HG02798 (cell line): ENCODE results near the gene ANKRD12.

ENCODE experiments used
- ATAC-seq: cut with Tn5 transposase; IDR thresholded peaks from one replicate; pipeline ENCODE4 v1.9.1; 2021; ENCODE audit warnings: mild to moderate bottlenecking; ENCODE audit not compliant: unreplicated experiment, poor library complexity

ANKRD12 gene

GRCh38 chr18:9177466-9177865 is 40.9 kb downstream of the ANKRD12 start:
- ATAC-seq = no peak

DNA sequence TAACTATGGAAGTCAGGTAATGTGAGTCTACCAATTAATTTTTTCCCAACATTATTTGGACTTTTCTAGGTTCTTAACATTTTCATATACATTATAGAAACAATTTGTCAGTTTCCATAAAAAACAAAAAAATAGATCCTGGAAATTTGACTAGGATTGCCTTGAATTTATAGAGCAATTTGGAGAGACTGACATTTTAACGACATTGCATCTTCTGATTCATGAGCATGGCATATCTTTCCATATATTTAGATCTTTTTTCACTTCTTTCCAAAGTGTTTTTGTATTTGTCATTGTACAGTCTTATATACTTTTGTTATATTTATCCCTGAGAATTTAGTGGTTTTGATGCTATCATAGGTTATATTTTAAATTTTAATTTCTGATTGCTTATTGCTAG is 42.0 kb downstream of the ANKRD12 start:
- no peak for ATAC-seq

DNA sequence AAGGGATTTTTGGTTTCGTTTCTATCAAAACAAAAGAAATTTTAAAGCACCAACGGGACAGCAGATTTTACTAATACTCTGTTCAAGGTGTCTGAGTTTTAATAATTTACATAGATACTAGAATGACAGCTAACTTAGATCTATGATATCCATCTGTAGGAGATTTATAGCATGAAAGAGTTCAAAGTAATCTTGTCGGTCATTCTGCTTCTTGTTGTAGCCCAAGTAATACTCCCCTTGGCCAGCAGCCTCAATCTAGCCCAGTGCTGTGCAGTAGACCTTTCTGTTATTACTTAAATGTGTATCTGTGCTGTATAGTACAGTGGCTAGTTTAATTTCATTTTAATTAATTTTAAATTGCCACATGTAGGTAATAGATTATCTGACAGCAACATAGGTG is 44.7 kb downstream of the ANKRD12 start:
- ATAC-seq = no peak

GRCh38 chr18:9182852-9183399 is 46.3 kb downstream of the ANKRD12 start:
- ATAC-seq = no peak

DNA sequence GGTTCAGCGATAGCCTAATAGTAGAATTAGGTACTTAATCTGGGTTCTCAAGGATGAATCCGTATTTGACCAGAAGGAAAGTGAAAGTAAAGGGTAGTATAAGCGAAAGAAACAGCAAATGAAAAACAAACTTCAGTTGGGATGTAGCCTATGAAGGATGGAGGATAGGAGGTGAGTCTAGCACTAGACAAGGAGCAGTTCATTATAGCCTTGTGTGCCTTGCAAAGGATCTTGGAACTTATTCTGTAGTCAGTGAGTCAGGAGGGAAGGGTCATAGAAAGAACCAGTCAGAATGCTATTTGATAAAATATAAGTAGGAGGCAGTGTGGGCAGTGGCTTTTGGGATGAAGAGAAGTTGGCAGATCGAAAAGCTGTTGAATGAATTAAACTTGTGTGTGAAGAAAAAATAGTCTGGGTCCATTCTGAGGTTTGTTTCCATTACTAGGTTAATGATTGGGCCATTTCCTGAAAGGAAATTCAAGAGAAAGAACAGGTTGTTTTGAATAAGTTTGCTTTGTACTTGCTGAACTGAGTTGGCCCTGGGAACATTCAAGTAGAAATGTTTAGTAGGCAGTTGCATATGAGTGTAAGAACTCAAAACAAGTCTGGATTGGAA is 48.5 kb downstream of the ANKRD12 start:
- no peak for ATAC-seq

GRCh38 chr18:9188359-9189231 is 52.0 kb downstream of the ANKRD12 start:
- no peak for ATAC-seq

GRCh38 chr18:9189491-9189890 is 52.9 kb downstream of the ANKRD12 start:
- ATAC-seq = no peak

GRCh38 chr18:9191658-9192256 is 55.2 kb downstream of the ANKRD12 start:
- ATAC-seq = no peak

- no peak for ATAC-seq
These were observed 56.5 kb downstream of the ANKRD12 start for GRCh38 chr18:9193031-9193430.

DNA sequence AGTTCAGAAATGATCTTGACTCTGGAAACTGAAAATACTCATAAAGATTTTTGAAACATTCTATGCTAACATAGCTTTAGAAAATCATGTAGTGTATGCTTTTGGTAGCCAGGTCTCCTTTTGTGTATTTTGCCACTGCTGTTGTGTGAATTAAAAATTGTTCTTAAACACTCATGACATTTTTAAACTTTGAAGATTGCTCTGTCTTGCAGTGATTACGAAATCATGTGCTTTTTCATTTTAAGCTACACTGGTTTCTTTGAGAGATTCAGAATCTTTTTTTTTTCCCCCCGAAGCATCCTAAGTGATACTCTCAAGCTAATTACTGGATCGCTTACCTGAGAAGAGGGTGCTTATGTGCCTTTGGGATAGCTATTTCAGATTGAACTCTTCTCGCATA is 60.0 kb downstream of the ANKRD12 start:
- no peak for ATAC-seq

- ATAC-seq = no peak
These were observed 63.1 kb downstream of the ANKRD12 start for GRCh38 chr18:9199681-9200080.

GRCh38 chr18:9201224-9201623 is 64.6 kb downstream of the ANKRD12 start:
- ATAC-seq = no peak

DNA sequence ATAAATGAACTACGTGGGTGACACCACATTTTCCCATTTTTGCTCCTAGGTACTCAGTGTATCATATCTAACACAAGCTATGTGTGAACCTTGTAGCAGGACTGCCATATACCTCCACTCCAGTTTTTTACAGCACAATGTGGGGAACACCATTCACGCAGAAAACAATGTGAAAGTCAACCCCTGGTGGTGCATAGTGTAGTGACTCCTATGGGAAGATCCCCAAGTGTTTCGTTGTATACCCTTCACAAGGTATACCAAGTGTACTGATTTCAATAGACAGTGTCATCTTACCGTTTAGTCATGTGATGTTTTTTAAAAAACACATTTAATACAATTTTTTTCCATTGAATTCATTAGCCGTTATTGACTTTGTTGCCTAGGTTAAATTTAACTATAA is 68.1 kb downstream of the ANKRD12 start:
- no peak for ATAC-seq

DNA sequence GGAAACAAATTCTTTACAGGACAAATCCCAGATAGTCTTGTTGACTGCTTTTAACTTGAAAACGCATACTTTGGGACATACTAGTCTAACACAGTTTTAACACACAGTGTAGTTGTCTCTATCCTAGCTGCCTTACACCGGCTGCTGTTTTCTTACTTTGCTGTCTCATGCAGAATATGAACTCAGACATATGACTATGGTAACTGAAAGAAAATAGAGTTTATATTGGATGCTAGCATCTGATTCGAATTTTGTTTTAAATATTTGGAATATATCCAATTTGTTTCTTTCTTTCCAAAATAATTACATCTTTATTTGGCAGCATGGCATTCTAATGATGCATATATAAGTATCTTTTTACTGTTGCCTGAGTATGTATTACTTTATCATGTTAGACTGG is 69.8 kb downstream of the ANKRD12 start:
- no peak for ATAC-seq

- ATAC-seq = no peak
These were observed 72.7 kb downstream of the ANKRD12 start for GRCh38 chr18:9209279-9209678.

- no peak for ATAC-seq
These were observed 74.4 kb downstream of the ANKRD12 start for GRCh38 chr18:9210966-9211365.

DNA sequence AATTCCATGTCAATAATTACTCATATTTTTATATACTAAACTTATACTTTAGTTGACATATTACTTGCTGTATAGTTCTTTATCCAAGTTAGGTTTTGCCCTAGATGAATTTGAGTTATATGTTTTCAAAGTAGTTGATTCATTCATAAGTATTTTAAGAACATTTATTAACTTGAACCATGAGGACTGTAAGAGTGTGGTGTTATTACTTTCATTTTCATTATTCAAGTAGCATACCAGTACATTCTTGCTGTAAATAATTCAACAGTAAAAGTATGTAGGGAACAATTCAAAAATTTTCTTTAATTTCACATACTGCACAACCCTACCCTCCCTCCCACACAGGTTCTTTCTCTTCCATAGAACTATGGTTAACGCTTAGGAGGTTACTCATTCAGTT is 75.4 kb downstream of the ANKRD12 start:
- no peak for ATAC-seq

DNA sequence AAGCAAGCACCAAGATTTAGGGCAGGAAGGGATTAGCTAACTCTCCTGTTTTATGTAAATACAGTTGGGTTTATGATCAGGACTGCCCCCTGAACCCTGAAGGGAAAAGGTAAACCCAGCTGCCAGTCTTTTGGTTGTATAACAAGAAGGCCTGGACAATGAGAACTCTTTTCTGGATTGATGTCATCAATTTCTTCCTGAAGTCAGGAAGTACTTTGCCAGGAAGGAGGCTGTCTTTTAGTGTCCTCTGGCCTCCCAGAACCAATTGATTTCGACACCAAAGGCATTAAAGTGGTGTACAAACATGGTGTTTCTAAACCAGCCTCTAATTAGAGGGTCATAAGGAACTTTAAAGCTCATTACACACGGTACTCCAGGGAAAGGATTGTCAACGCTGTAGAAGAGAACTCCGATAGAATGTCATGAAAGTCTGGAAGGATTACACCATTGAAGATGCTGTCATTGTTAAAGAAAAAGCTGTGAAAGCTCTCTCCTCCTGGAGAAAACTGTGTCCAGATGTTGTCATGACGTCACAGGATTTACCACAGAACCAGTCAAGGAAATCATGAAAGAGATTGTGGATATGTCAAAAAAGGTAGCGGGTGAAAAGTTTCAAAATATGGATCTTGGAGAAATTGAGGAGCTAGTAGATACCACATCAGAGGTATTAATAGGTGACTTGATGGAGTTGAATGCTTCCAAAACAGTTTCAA is 78.8 kb downstream of the ANKRD12 start:
- ATAC-seq = no peak

GRCh38 chr18:9216459-9216858 is 79.9 kb downstream of the ANKRD12 start:
- no peak for ATAC-seq

DNA sequence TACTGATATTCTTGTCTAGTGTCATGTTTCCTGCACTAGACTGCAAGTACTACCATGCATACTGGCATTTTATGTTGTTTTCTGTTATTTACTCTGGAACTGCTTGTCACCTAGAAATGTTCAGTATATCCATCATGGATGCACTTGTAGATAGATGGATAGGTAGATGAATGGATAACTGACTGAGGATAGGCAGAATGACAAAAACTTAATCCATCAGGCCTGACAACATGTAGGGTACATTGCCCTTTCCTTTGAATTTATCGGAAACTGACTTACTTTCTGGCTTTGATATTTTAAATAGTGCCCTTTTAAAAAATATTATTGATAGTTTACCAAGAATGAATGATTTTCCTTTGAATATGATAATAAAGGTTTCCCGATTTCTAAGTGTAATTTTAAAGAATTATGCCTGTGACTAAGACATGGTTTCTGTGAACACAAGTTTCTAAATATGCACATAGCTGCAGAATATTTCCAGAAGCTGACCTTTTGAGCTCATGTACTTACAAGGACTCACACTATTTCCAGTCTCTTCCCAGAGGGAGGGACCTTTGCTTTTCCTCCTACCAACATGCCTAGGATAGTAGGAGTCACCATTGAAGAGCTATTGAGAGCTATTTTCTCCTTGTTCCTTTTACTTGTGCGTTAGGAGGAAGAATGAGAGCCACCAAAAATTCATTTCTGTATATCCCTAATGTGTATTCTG is 81.3 kb downstream of the ANKRD12 start:
- ATAC-seq = no peak
